Fibroblast of skin of right quadriceps (primary cell): ENCODE results near the gene ADAM33.

Source experiments
- DNase-seq: peaks from one replicate; pipeline ENCODE4 v3.0.0-alpha.2; 2013

The ADAM33 gene

DNA sequence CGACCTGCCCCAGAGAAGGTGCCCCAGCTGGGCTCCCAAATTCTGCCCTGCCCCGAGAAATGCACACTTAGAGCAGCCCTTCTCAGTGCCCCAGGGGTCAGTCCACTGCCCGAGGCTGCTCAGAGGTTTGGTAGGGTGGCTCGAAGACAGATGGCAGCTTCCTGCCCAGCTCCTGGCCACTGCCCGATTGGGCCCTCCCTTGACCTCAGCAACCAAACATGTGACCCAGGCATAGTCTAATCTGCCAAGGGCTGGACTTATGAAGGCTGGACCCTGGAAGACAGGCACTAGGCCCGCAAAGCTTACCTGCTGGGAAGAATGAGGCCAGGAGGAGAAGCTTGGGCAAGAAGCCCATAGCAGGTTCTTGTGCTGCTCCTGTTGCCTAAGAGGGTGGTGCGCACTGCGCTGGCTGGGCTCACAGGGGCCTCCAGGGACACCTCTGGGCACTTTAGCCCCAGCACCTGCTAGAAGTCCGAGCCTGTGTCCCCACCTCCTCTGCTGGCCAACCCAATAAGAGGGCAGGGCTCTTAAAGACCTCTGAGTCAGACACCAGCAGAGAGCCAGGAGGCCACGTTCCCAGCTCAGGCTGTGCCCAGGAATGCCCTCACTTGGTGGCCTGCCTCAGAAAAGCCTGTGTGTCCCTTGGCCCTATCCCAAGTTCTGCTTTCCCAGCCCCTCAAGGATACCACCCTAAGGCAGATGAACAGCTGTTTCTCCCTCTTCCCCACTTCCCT lies 25.1 kb upstream of the ADAM33 start:
- DNase-seq, result no peak

DNA sequence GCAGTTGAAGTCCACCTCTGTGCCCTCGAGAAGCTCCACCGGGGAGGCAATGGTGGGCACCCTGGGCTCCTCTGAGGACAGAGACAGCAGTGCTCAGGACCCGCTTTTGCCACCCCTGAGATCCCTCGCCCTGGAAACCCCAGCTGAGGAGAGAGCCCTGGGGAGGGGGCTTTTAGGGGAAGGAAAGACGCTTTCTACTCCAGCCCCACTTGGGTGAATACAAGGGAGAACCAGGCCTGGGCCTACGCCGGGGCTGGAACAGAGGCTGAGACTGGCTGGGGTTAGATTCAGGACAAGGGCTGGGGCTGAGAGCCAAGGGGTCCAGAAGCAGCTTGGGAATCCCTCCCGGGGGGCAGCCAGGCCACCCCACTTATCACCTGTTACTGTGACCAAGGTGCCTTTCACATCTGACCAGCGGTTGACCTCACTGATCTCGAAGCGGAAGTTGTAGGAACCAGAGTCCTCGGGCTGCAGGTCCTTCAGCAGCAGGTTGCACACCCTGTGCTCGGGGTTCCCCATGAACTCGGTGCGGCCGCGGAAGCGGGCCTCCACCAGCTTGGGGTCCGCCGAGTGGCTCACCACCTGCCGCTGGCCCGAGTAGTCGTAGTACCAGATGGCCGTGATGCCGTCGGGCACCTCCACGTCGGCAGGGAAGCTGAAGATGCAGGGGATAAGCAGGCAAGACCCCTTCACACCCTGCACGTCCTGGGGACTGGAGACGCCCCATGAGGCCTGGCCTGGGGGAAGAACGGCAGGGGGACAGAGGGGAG lies 24.3 kb upstream of the ADAM33 start:
- DNase-seq, result no peak

DNA sequence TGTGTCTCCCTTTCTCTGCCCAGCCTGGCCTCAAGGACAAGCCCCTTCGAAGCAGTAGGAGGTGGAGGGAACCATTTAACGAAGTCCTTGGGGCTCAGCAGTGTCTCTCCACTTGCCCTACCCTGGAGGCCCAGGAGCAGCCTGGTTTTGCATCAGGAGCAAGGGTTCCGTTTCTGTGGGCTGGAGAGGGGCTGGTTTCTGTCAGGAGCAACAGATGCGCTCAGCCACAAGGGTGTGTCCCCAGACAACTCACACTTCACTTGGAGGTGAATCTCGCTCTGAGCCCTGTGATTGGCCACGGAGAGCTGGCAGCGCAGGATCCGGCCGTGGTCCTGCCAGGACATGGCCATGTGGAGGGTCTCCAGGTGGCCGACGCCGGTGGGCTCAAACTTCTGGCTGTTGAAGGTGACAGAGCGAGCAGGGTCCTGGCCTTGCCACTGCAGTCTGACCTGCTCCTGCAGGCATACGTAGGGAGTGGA lies 23.7 kb upstream of the ADAM33 start:
- no peak for DNase-seq

- no peak for DNase-seq
These were observed 22.3 kb upstream of the ADAM33 start for GRCh38 chr20:3704087-3704486.

GRCh38 chr20:3702611-3703391 lies 21.0 kb upstream of the ADAM33 start:
- no peak for DNase-seq

DNA sequence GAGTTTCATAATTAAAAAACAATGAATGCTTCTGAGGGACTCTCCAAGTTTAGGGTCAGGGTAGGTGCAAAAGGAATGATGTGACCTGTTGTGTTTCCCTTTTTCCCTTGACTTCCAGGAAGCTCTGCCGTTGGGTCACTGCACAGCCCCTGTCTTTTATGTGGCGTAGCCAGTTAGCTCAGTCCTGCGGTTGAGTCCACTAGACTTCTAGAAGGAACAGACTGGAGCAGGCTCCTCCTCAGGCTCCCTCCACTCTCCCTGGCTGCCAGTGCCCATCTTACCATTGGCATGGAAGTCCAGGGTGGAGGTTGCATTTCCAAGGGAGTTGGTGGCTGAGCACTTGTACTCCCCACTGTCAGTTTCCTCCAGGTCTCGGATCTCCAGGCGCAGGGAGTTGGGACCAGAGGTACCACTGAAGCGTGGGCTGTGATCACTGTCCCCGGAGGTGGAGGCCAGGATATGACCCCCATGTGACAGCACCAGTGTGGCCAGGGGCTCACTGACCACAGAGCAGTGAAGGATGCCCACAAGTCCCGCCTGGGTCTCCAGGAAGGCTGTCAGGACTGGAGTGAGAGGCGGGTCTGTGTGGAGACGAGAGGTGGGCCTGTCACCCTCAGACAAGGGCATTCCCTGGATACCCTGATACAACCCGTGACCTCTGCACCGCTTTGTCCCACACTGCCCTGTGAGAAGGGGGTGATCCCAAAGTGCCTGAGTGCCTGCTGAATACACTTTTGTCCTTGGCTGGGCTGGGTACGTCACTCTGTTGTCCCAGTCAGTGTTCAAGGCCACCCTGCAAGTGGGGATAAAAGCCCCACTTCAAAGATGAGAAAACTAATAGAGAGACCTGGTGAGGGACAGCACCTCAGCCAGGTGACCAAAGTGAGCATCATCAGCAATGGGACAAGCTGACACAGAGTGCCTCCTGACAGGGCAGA lies 19.5 kb upstream of the ADAM33 start:
- DNase-seq, result no peak

- DNase-seq, result no peak
These were observed 17.2 kb upstream of the ADAM33 start for GRCh38 chr20:3699037-3699436.

- DNase-seq, result no peak
These were observed 16.8 kb upstream of the ADAM33 start for GRCh38 chr20:3698591-3699001.

DNA sequence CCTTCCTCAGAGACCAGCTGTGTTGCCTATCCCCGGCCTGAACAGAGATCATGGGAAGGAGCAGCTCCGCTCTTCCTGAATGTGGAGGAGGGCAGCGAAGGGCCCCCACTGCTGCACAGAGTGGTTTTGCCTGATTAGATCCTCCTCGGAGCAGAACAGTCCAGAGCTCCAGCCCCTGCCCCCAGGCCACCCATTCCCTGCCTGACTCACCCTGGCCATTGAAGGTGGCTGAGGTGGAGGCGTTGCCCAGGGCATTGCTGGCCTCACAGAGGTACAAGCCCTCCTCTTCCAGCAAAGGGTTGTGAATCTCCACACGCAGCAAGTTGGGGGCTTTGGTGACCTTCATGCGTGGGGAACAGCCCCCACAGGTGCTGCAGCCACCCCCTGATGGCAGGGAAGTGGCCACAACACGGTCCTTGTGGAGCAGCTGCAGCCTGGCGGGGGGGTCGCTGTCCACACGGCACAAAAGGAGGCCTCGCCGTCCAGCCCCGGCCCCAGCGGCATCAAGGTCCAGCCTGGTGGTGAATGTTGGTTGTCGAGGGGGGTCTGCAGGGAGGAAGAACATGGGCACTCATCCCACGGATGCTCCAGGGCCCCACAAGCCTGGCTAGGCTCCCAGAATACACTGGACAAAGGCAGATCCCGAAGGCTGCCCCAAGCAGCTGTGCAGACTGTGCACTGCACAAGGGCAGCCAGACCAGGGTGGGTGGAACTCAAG lies 15.9 kb upstream of the ADAM33 start:
- no peak for DNase-seq

- DNase-seq, result no peak
These were observed 15.2 kb upstream of the ADAM33 start for GRCh38 chr20:3696745-3697587.

DNA sequence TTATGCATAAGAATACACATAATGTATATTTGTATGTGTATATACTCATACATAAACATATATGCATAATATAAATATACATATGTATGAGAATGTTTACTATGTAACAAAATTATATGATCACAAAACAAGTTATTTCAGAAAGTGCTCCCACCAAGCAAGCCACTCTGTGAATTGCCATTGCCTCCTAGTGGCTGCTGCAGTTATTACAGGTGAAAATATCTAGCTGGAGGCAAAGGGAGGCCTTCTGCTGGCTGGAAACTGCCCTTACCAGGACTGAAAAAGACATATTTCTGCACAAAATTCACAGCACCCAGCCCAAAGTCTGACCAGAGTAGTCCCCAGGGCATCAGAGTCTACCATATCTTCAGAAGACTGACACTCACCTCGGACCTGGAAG lies 14.4 kb upstream of the ADAM33 start:
- no peak for DNase-seq

- no peak for DNase-seq
These were observed 13.1 kb upstream of the ADAM33 start for GRCh38 chr20:3694864-3695263.

DNA sequence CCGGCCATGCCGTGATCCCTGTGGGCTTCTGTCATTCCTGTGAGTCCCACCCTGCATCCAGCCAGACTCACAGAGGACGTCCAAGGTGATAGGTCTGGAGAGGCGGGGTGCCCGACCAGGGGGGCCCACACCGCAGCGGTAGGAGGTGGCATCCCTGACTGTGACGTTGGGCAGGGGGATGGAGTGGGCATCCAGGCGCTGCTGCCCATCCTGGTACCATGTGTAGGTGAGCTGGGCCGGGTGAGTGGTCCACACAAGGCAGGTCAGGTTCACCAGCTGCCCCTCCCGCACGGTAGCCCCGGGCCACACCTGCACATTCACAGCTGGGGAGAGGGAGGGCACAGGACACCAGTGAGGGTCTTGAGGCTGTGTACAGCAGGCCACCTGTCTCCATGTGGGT lies 11.6 kb upstream of the ADAM33 start:
- DNase-seq, result no peak

DNA sequence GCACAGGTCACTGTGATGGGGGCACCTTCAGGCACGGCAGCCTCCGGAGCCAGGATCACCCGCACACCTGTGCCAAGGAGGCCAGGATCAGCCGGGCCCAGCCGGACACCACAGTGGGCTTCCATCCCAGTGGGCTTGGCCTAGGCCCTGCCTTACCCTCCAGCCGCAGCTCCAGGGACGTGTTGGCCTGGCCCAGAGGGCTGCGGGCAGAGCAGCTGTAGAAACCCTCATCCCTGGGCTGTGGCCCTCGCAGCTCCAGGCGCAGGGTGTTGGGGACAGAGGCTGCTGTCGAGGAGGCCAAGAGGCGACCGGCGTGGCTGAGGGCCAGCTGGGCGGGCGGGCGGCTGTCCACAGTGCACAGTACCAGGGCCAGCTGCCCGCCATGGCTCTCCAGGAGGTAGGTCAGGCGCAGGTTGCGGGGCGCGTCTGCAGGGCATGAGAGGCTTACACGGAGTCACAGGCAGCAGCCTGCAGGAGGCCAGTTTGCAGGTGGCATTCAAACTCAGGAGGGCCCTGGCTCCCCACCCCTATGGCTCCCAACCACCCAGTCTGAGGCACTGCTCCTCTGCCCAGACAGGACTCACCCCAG lies 11.0 kb upstream of the ADAM33 start:
- no peak for DNase-seq

DNA sequence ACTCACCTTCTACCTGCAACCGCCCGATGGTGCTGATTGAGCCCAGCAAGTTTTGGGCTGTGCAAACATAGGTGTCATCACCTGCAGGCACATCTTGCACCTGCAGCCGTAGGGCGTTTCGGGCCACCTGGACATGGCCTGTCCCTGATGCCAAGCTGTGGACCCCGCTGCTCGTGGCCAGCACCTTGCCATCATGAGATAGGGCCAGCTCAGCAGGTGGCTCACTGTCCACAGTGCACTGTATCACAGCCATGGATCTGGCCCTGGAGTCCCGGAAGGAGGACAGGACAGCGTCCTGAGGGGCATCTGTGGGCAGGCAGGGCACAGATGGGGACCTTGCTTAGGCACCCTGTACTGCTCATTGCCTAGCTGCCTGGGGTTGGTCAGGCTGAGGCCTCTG lies 10.1 kb upstream of the ADAM33 start:
- DNase-seq, result no peak

- no peak for DNase-seq
These were observed 9.5 kb upstream of the ADAM33 start for GRCh38 chr20:3691306-3691705.

GRCh38 chr20:3690413-3690812 lies 8.6 kb upstream of the ADAM33 start:
- no peak for DNase-seq

DNA sequence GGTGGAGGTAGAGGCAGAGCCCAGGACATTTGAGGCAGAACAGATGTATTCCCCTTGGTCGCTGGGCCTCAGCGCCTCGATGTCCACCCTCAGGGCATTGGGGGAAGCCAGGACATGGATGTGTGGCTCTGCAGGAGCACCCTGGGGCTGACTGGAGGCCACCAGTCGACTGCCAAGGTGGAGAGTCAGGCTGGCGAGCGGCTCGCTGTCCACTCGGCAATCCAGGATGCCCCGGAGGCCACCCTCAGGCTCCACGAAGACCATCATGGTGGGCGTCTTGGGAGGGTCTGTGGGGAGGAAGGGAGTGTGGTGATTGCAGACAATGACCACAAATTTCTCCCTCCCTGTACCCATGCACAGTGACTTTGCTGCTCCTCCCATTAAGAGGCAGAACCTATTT lies 8.2 kb upstream of the ADAM33 start:
- DNase-seq, result no peak

GRCh38 chr20:3687655-3688054 lies 5.8 kb upstream of the ADAM33 start:
- peak; percentile 59 for DNase-seq

DNA sequence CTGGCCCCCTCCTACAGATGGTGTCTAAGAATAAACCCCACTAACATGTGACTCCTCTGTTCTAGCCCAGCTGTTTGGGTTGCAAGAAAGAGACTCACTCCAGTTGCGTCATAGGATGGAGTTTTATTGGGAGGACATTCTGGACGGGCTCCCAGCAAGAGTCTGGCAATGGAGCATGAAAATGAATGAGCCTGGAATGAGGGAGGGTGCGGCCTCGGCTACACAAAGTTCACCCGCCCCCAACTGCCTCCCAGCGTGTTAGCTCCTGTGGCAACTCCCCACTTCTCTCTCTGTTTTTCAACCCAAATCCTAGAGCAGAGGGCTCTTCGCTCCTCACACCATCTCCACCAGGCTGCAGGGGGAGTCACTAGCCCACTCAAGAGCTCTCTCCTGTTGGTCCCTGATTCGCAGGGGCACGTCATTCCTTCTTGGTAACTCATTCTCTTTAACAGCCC lies 5.1 kb upstream of the ADAM33 start:
- peak; percentile 91 for DNase-seq
